BJ (cell line): Measurements from ENCODE around the gene OR2G2. TPM values are rescaled to one million over a fixed set of nuclear protein-coding genes. Genes with fewer than 3 reads are reported as not detected.

Experiments
- CTCF ChIA-PET: fragments of 350-600 bp; formaldehyde crosslinking; extraction: SDS; loops from one replicate; lab custom pipeline; 2021; ENCODE audit warnings: antibody characterized with exemption, inconsistent platforms; lab: Yijun Ruan, JAX
- POLR2A ChIA-PET: fragments of 300-600 bp; sonication (Branson Sonifier 250); formaldehyde crosslinking; extraction: SDS; loops from one replicate; lab custom pipeline; 2021; ENCODE audit warnings: antibody characterized with exemption; lab: Charles Lee
- DNase-seq: peaks from one replicate; pipeline ENCODE4 v3.0.0-alpha.2; 2011; ENCODE audit warnings: low read depth
- H3K27me3 ChIP-seq: 2 replicates; pipeline ENCODE4 v1.6.0; 2011; ENCODE audit warnings: low read length; ENCODE audit not compliant: control insufficient read depth, insufficient read depth
- H3K36me3 ChIP-seq: 2 replicates; pipeline ENCODE4 v1.5.1; 2011; ENCODE audit warnings: low read length; ENCODE audit not compliant: control insufficient read depth, insufficient read depth
- H3K4me3 ChIP-seq: 2 replicates; pipeline ENCODE4 v1.5.1; 2011; ENCODE audit warnings: low read depth, mild to moderate bottlenecking, control low read depth, low read length
- polyA plus RNA-seq: library from polyadenylated mRNA; depleted of rRNA; stranded (reverse); fragments of >200 nt; gene quantifications from 2 replicates; pipeline ENCODE4 v1.2.3, GENCODE V29; 2011
- TF ChIP-seq, protein P1 (sequence below): IDR thresholded peaks from 2 replicates; pipeline ENCODE4 v1.5.1; 2011; ENCODE audit warnings: low read depth, mild to moderate bottlenecking, control low read depth, inconsistent platforms, low read length, moderate library complexity; ENCODE audit not compliant: insufficient read depth

OR2G2 gene
- polyA plus RNA-seq, 1 experiment, result not detected

DNA sequence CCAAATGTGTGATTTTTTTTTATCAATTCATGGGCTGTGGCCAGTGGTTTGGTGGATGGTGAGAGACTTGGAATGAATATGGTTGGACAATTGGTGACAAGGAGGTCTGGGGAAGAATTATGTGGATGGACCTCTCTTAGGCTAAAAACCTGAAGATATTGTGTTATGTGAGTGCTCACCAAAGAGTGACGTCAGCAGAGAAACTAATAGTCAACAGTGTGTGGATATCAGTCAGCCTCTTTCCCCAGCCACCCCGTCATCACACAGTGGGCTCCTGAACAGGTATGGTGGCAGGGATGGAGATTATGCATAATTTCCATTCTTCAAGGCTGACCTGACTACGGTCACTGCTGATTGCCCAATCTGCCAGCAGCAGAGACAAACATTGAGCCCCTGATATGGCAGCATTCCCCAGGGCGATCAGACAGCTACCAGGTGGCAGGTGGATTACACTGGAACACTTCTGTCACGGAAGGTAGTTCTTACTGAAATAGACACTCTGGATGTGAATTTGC, 9.2 kb upstream of the OR2G2 start:
- ChIA-PET POLR2A (no interaction called here), CTCF (interaction anchor here (0.7 kb wide), 1 partner anchor 175 kb away, joined by 3 read pairs; no protein-coding TSS in a partner anchor)
- Histone ChIP-seq H3K36me3 (no peaks in the 10 kb centered on the region), H3K4me3 (no peak overlapping the region), H3K27me3 (no peaks in the 10 kb centered on the region)
- no peak for DNase-seq
- TF ChIP-seq, protein P1, sequence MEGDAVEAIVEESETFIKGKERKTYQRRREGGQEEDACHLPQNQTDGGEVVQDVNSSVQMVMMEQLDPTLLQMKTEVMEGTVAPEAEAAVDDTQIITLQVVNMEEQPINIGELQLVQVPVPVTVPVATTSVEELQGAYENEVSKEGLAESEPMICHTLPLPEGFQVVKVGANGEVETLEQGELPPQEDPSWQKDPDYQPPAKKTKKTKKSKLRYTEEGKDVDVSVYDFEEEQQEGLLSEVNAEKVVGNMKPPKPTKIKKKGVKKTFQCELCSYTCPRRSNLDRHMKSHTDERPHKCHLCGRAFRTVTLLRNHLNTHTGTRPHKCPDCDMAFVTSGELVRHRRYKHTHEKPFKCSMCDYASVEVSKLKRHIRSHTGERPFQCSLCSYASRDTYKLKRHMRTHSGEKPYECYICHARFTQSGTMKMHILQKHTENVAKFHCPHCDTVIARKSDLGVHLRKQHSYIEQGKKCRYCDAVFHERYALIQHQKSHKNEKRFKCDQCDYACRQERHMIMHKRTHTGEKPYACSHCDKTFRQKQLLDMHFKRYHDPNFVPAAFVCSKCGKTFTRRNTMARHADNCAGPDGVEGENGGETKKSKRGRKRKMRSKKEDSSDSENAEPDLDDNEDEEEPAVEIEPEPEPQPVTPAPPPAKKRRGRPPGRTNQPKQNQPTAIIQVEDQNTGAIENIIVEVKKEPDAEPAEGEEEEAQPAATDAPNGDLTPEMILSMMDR, result no peak

DNA sequence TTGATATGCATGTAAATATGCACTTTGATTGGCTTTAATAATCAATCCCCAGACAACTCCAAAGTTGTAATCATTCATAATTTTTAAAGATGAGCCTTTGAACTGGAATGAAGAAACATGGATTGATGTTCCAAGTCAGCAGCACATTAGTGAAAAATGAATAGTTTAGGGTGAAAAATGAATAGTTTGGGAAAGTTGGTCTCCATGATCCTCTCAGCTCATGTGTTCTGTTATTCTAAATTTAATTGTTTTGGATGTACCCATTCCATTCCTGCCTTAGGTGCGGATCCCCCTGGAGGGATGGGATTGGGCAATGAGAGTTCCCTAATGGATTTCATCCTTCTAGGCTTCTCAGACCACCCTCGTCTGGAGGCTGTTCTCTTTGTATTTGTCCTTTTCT, 17.1 kb downstream of the OR2G2 start, which contains the start of gene OR2G3:
OR2G3 (plus strand) TSS at position 301 of the 400 bp plus-strand sequence; CDS start at position 301, 0 bp downstream.
- no peaks in the 10 kb centered on the region for H3K36me3 ChIP-seq
- no peaks in the 10 kb centered on the region for H3K27me3 ChIP-seq
- H3K4me3 ChIP-seq, result no peak within 1 kb of the TSS
- no peak for DNase-seq
- CTCF ChIA-PET, result no interaction called here
- TF ChIP-seq, protein P1, result no peak
- POLR2A ChIA-PET, result no interaction called here

DNA sequence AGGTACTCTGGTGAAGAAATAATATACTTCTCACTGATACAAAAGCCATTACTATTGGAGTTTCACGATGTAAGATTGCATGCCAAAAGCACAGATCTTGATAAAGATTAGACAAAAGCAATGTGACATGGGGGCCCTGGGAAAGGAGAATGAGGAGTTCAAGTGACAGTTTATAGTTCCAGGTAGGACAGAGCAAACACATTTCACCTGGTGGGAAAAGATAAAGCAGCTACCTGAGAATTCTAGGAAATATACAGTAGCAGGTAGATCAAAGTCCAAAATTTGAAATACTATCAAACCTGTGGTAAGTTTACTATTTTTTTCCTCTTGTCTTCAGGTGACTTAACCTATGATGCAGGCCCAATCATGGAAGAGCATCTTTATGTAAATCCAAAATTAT, 25.2 kb downstream of the OR2G2 start:
- ChIA-PET POLR2A (no interaction called here), CTCF (no interaction called here)
- no peak for DNase-seq
- TF ChIP-seq, protein P1, result no peak
- H3K4me3 ChIP-seq, result no peak overlapping the region
- H3K27me3 ChIP-seq, result no peaks in the 10 kb centered on the region
- no peaks in the 10 kb centered on the region for H3K36me3 ChIP-seq

DNA sequence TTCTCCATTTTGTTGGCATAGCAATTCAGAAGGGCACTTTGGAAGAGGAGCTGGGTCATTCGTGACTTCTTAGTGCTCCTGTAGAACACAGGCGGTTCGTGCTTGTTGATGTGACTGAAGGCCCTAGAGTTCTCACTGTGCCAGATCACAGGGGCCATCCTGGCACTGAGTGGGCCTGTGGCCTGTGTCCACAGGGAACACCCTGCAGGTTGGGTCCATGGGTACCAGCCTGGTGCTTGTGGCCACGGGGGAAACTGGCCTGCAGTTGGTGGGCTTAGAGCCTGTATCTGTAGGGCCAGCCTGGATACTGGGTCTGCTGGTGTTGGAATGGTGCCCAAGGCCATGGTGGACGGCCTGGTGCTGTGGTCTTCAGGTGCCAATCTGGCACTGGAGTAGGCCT, 26.5 kb downstream of the OR2G2 start:
- Histone ChIP-seq H3K27me3 (no peaks in the 10 kb centered on the region), H3K36me3 (no peaks in the 10 kb centered on the region), H3K4me3 (no peak overlapping the region)
- POLR2A ChIA-PET, result no interaction called here
- no peak for DNase-seq
- CTCF ChIA-PET, result no interaction called here
- TF ChIP-seq, protein P1, result no peak

DNA sequence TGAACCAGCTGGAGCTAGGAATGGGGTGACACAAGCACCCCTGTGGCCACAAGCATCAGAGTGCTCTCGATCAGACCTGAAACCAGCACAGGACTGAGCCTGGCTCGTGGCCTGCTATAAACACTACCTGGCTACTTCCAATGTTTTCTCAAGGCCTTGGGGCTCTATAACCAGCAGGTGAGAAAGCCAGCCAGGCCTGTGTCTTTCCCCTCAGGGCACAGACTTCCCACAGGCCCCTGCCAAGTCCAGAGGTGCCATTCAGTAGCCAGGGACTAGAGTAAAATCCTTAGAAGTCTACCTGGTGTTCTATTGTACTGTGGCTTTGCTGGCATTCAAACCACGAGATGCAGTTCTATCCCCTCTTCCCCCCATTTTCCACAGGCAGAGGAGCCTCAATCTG, 39.8 kb downstream of the OR2G2 start:
- CTCF ChIA-PET, result no interaction called here
- POLR2A ChIA-PET, result no interaction called here

More for the DNA sequence above, 39.8 kb downstream of the OR2G2 start:
- no peaks in the 10 kb centered on the region for H3K36me3 ChIP-seq
- H3K27me3 ChIP-seq, result no peaks in the 10 kb centered on the region
- no peak for DNase-seq
- no peak overlapping the region for H3K4me3 ChIP-seq
- TF ChIP-seq, protein P1, result no peak
